PC-3 (cell line): Measurements from ENCODE around the gene CNTN4. TPM values are rescaled to one million over a fixed set of nuclear protein-coding genes. Genes with fewer than 3 reads are reported as not detected.

ENCODE experiments used
- ATAC-seq: fragments of 200-7000 bp; cut with Tn5 transposase; 2 replicates; pipeline ENCODE4 v1.9.1; 2020; ENCODE audit warnings: mild to moderate bottlenecking, moderate library complexity
- BruUV-seq: library from RNA; stranded (reverse); fragments of 400-500 nt; replicated peaks from 2 replicates; lab custom pipeline; 2021; lab: Mats Ljungman, UMichigan
- CTCF ChIA-PET: fragments of 300-600 bp; sonication (Branson Sonifier 250); formaldehyde crosslinking; loops from one replicate; lab custom pipeline; 2022; ENCODE audit warnings: antibody characterized with exemption; lab: Charles Lee
- POLR2A ChIA-PET: fragments of 300-600 bp; sonication (Branson Sonifier 250); formaldehyde crosslinking; loops from one replicate; lab custom pipeline; 2022; ENCODE audit warnings: antibody characterized with exemption; ENCODE audit not compliant: unreplicated experiment; lab: Charles Lee
- DNase-seq: peaks from one replicate; pipeline ENCODE4 v3.0.0-alpha.2; 2015
- H2AFZ ChIP-seq: fragments of 300-600 bp; sonication (generic); 2 replicates; pipeline ENCODE4 v1.6.0; 2016; ENCODE audit warnings: antibody characterized with exemption, low read length
- H3F3A ChIP-seq: fragments of 300-600 bp; sonication (generic); one replicate; pipeline ENCODE4 v1.6.0; 2017; ENCODE audit warnings: antibody characterized with exemption, low read length, control low read depth, mild to moderate bottlenecking; ENCODE audit not compliant: unreplicated experiment
- H3K27ac ChIP-seq: fragments of 300-600 bp; sonication (generic); 2 replicates; pipeline ENCODE4 v1.5.1; 2016; ENCODE audit warnings: mild to moderate bottlenecking, low read length
- H3K27me3 ChIP-seq: fragments of 300-600 bp; sonication (generic); 2 replicates; pipeline ENCODE4 v1.6.1; 2016; ENCODE audit warnings: low read length, mixed read lengths
- H3K36me3 ChIP-seq: fragments of 300-600 bp; sonication (generic); 2 replicates; pipeline ENCODE4 v1.6.1; 2016; ENCODE audit warnings: low read depth, mixed run types, low read length, mixed read lengths
- H3K4me1 ChIP-seq: fragments of 300-600 bp; sonication (generic); 2 replicates; pipeline ENCODE4 v1.5.1; 2016; ENCODE audit warnings: low read length; ENCODE audit not compliant: insufficient read depth
- H3K4me2 ChIP-seq: fragments of 300-600 bp; sonication (generic); 2 replicates; pipeline ENCODE4 v1.6.0; 2016; ENCODE audit warnings: low read length
- H3K4me3 ChIP-seq: fragments of 300-600 bp; sonication (generic); 2 replicates; pipeline ENCODE4 v1.5.1; 2016; ENCODE audit warnings: mild to moderate bottlenecking, low read length, mixed read lengths
- H3K79me2 ChIP-seq: fragments of 300-600 bp; sonication (generic); 2 replicates; pipeline ENCODE4 v1.6.1; 2017; ENCODE audit warnings: low read length, mixed read lengths
- H3K9ac ChIP-seq: fragments of 300-600 bp; sonication (generic); 2 replicates; pipeline ENCODE4 v1.6.0; 2016; ENCODE audit warnings: mild to moderate bottlenecking, low read length
- H3K9me2 ChIP-seq: fragments of 300-600 bp; sonication (generic); replicated peaks from 2 replicates; pipeline ENCODE4 v1.6.1; 2016; ENCODE audit warnings: mixed run types, low read length, mixed read lengths
- H3K9me3 ChIP-seq: fragments of 300-600 bp; sonication (generic); 2 replicates; pipeline ENCODE4 v1.6.1; 2016; ENCODE audit warnings: low read length, mixed read lengths
- H4K20me1 ChIP-seq: fragments of 300-600 bp; sonication (generic); 2 replicates; pipeline ENCODE4 v1.6.1; 2016; ENCODE audit warnings: low read length, mixed read lengths
- EZH2 ChIP-seq: fragments of 300-600 bp; sonication (generic); IDR thresholded peaks from one replicate; pipeline ENCODE4 v1.6.1; 2017; ENCODE audit warnings: antibody characterized with exemption, mild to moderate bottlenecking, low read length; ENCODE audit not compliant: unreplicated experiment
- EZH2phosphoT487 ChIP-seq: fragments of 300-600 bp; sonication (generic); IDR thresholded peaks from 2 replicates; pipeline ENCODE4 v1.6.1; 2018; ENCODE audit warnings: mild to moderate bottlenecking, antibody characterized with exemption, low read length, borderline replicate concordance
- intact Hi-C: fragments of 100-400 bp; cut with micrococcal nuclease; formaldehyde crosslinking; loops from 2 replicates; pipeline ENCODE4 v1.9.0; 2023
- total RNA-seq: library from RNA; depleted of rRNA; stranded (reverse); fragments of >200 nt; gene quantifications from 2 replicates; pipeline ENCODE4 v1.2.3, GENCODE V29; 2014
- TF ChIP-seq, protein P1 (sequence below): fragments of 300-600 bp; sonication (generic); conservative IDR thresholded peaks from 2 replicates; pipeline ENCODE4 v1.5.1; 2017; ENCODE audit warnings: antibody characterized with exemption, low read depth, mild to moderate bottlenecking, low read length

The CNTN4 gene
- total RNA-seq, 1 experiment from 2014 or later: not detected

DNA sequence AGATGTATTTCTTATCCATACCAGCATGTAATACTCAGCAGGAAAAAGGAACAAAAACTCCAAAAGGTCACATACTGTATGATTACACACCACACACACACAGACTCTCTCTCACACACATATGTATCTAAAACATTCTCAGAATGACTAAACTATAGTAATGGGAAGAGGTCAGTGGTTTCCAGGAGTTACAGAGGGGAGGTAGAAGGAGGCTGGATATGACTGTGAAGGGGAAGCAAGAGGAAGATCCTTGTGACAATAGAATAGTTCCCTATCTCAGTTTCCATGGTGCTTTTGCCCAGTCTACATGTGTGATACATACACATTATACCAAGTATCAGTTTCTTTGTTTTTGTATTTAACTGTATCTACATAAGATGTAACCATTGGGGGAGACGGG is 821.4 kb downstream of the CNTN4 start:
- Histone ChIP-seq H4K20me1 (no peaks in the 10 kb centered on the region), H3K27ac (no peak overlapping the region), H3F3A (no peaks in the 10 kb centered on the region), H3K9me3 (no peaks in the 10 kb centered on the region), H3K27me3 (no peaks in the 10 kb centered on the region), H3K79me2 (no peaks in the 10 kb centered on the region), H3K36me3 (no peaks in the 10 kb centered on the region; the same call in 1 of the 2 replicates), H3K4me3 (no peak overlapping the region), H2AFZ (no peak overlapping the region), H3K9ac (no peak overlapping the region), H3K9me2 (no peaks in the 10 kb centered on the region), H3K4me1 (no peaks in the 10 kb centered on the region), H3K4me2 (no peak overlapping the region)
- intact Hi-C loops: no loop called here
- CTCF ChIA-PET: no interaction called here
- DNase-seq (no peak), ATAC-seq (no peak)
- BruUV-seq: no TSS peak
- POLR2A ChIA-PET: no interaction called here
- TF ChIP-seq EZH2 (no peak), EZH2phosphoT487 (no peak)
- TF ChIP-seq, protein P1, sequence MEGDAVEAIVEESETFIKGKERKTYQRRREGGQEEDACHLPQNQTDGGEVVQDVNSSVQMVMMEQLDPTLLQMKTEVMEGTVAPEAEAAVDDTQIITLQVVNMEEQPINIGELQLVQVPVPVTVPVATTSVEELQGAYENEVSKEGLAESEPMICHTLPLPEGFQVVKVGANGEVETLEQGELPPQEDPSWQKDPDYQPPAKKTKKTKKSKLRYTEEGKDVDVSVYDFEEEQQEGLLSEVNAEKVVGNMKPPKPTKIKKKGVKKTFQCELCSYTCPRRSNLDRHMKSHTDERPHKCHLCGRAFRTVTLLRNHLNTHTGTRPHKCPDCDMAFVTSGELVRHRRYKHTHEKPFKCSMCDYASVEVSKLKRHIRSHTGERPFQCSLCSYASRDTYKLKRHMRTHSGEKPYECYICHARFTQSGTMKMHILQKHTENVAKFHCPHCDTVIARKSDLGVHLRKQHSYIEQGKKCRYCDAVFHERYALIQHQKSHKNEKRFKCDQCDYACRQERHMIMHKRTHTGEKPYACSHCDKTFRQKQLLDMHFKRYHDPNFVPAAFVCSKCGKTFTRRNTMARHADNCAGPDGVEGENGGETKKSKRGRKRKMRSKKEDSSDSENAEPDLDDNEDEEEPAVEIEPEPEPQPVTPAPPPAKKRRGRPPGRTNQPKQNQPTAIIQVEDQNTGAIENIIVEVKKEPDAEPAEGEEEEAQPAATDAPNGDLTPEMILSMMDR: no peak

DNA sequence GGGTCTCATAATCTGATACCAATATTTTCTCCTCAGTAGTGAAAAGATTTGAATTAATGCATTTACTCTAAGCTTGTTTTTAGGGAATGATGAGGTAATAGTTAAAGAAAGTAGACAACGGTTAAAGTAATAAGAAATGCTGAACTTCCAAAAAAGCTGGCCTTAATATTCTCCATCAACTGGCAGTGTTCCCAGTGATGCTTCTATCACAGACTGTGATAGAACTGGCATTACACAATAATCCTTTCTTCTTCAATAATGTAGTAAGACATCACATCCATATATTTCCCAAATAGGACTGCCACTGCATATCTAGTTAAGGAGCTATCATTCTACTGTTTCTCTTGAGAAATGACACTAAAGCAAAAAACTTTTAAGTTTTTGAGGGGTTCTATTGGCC is 822.8 kb downstream of the CNTN4 start:
- H3K4me2 ChIP-seq: no peak overlapping the region
- no TSS peak for BruUV-seq
- intact Hi-C loops: no loop called here
- no peaks in the 10 kb centered on the region; the same call in 1 of the 2 replicates for H3K36me3 ChIP-seq
- ChIA-PET CTCF (no interaction called here), POLR2A (no interaction called here)
- H3K27me3 ChIP-seq: no peaks in the 10 kb centered on the region
- no peak for DNase-seq
- H3K9me3 ChIP-seq: 0 out of 2 replicates have a peak, but pooled peaks cover 5% of the 10 kb centered on the region
- ATAC-seq: no peak
- no peak overlapping the region for H3K27ac ChIP-seq
- H3F3A ChIP-seq: no peaks in the 10 kb centered on the region
- H3K4me3 ChIP-seq: no peak overlapping the region
- no peaks in the 10 kb centered on the region for H3K4me1 ChIP-seq
- H3K79me2 ChIP-seq: no peaks in the 10 kb centered on the region
- TF ChIP-seq, protein P1: no peak
- TF ChIP-seq EZH2phosphoT487 (no peak), EZH2 (no peak)
- no peaks in the 10 kb centered on the region for H3K9me2 ChIP-seq
- H4K20me1 ChIP-seq: no peaks in the 10 kb centered on the region
- H2AFZ ChIP-seq: no peak overlapping the region
- no peak overlapping the region for H3K9ac ChIP-seq

DNA sequence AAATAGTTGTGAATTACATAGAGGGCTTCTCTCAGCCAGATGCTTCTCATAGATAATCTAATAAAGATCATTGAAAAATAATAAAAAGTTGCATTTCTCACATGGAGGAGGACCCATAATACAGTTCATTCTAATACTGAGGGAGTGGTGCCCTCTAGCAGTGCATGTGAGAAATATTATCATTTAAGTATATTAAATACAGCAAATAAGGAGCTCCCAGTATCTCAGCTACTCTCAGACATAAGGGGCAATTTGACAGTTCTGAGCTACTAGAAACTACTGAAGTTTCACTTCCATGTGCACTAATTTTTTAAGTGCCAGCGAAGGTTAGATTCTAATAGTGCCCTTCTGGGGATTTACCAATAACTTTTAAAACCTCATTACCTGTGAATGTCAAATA is 823.2 kb downstream of the CNTN4 start:
- Histone ChIP-seq H4K20me1 (no peaks in the 10 kb centered on the region), H2AFZ (no peak overlapping the region), H3K4me2 (no peak overlapping the region), H3K27me3 (no peaks in the 10 kb centered on the region), H3F3A (no peaks in the 10 kb centered on the region), H3K9ac (no peak overlapping the region), H3K4me3 (no peak overlapping the region), H3K9me3 (0 out of 2 replicates have a peak, but pooled peaks cover 5% of the 10 kb centered on the region), H3K36me3 (no peaks in the 10 kb centered on the region; the same call in 1 of the 2 replicates), H3K79me2 (no peaks in the 10 kb centered on the region), H3K4me1 (no peaks in the 10 kb centered on the region), H3K27ac (no peak overlapping the region), H3K9me2 (no peaks in the 10 kb centered on the region)
- no TSS peak for BruUV-seq
- ChIA-PET CTCF (no interaction called here), POLR2A (no interaction called here)
- ATAC-seq (no peak), DNase-seq (no peak)
- TF ChIP-seq EZH2 (no peak), EZH2phosphoT487 (no peak)
- TF ChIP-seq, protein P1: peak; percentile 34; the same call in 1 of the 2 replicates
- intact Hi-C loops: no loop called here
